GM19035 (cell line): ENCODE data around the gene RAVER2.
A peak's percentile ranks its signal among the peaks of the same experiment; 100 is the strongest.
"Not testable (repeated sequence)": the region's sequence is repeated elsewhere in the genome, so short reads cannot be mapped to it uniquely, and the experiment has no call there.

Source experiments
- ATAC-seq: cut with Tn5 transposase; IDR thresholded peaks from one replicate; pipeline ENCODE4 v1.9.1; 2021; ENCODE audit not compliant: unreplicated experiment

The RAVER2 gene

DNA sequence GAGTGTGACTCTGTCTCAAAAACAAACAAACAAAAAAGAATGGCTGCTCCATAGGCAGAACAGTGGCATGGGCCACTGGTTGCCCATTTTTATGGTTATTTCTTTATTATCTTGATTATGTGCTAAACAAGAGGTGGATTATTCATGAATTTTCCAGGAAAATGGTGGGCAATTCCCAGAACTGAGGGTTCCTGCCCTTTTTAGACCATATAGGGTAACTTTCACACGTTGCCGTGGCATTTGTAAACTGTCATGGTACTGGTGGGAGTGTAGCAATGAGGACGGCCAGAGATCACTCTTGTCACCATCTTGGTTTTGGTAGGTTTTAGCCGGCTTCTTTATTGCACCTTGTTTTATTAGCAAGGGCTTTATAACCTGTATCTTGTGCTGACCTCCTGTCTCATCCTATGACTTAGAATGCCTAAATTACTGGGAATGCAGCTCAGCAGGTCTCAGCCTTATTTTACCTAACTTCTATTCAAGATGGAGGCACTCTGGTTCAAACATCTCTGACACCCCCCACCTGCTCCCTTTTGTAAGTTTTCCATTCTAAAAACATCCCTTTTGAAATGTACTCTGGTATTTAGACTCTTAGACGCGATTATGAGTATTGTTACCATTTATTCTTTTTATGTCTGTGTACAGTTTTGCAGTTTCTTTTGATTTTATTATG, 57.1 kb downstream of the RAVER2 start:
- ATAC-seq: no peak

DNA sequence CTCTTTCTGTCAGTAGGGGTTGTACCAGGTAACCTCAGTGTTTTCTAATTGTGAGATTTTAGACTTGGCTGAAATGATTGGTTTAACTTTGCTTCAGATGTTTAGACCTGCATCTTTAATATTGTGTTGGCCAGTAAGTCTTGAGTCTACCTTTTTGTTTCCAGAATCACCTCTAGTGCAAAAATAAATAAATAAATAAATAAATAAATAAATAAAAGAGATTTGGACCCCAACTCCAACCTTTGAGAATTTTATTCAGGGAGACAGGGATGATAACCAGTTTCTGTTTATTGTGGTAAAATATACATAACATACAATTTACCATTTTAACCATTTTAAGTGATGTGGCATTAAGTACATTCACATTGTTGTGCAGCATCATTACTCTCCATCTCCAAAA, 64.4 kb downstream of the RAVER2 start:
- no peak for ATAC-seq

DNA sequence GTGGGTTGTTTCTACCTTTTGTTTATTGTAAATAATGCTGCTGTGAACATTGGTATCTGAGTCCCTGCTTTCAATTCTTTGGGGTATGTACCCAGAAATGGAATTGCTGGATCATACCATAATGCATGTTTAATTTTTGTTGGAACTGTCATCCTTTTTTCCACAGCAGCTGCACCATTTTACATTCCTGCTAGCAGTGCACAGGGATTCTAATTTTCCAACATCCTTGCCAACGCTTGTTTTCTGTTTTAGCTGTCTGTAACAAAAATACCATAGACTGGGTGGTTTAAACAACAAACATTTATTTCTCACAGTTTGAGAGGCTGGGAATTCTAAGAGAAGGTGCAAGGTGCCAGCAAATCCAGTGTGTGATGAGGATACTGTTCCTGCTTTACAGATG, 65.1 kb downstream of the RAVER2 start:
- ATAC-seq: no peak

DNA sequence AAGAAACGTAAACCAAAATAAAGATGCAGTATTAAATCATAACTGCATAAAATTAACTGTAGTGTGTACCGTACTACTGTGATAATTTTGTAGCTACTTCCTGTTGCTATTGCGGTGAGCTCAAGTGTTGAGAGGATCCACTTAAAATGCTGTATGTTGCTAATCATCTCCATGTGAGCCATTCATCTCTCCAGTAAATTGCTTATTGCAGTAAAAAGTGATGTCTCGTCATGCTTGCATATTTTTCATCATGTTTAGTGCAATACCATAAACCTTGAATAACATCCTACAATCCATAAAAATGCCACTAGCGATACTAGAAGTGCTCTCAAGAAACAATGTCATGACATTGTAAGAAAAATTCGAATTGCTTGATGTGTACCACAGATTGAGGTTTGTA, 66.3 kb downstream of the RAVER2 start:
- no peak for ATAC-seq

DNA sequence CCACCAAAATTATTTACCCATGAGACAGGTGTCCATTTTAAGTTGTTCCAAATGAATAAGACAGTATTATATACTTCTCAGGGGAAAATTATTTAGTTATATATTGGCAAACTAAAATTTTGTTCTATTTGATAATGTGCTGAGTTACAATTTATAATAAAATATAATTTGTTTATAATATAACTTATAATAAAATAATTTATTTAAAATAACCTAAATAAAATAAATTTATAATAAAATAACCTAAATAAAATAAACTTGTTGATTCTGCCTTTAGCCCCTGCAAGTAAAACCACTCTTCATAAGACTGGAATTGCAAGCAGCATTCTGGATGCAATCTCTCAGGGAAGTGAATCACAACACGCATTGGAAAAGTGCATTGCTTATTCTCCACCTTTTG, 69.6 kb downstream of the RAVER2 start:
- ATAC-seq: no peak

DNA sequence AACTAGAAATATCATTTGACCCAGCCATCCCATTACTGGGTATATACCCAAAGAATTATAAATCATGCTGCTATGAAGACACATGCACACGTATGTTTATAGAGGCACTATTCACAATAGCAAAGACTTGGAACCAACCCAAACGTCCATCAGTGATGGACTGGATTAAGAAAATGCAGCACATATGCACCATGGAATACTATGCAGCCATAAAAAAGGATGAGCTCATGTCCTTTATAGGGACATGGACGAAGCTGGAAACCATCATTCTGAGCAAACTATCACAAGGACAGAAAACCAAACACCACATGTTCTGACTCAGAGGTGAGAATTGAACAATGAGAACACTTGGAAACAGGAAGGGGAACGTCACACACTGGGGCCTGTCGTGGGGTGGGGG, 72.5 kb downstream of the RAVER2 start:
- not testable (repeated sequence) for ATAC-seq

DNA sequence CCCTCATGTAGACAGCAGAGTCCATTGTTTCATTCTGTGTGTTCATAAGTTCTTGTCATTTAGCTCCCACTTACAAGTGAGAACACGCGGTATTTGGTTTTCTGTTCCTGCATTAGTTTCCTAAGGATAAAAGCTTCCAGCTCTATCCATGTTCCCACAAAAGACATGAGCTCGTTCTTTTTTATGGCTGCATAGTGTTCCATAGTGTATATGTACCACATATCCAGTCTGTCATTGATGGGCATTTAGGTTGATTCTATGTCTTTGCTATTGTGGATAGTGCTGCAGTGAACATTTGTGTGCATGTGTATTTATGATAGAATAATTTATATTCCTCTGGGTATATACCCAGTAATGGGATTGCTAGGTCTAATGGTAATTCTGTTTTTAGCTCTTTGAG, 75.7 kb downstream of the RAVER2 start:
- ATAC-seq: not testable (repeated sequence)

DNA sequence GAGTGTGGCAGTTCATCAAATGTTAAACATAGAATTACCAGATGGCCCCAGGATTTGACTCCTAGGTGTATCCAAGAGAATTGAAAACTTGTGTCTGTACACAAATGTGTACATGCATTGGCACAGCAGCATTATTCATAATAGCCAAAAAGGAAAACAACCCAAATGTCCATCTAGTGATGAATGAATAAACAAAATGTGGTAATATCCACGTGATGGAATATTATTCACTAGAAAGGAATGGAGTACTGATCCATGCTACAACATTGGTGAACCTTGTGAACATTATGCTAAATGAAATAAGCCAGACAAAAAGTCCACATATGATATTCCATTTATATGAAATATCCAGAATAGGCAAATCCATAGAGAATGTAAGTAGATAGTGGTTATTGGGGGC, 77.7 kb downstream of the RAVER2 start:
- ATAC-seq: no peak

DNA sequence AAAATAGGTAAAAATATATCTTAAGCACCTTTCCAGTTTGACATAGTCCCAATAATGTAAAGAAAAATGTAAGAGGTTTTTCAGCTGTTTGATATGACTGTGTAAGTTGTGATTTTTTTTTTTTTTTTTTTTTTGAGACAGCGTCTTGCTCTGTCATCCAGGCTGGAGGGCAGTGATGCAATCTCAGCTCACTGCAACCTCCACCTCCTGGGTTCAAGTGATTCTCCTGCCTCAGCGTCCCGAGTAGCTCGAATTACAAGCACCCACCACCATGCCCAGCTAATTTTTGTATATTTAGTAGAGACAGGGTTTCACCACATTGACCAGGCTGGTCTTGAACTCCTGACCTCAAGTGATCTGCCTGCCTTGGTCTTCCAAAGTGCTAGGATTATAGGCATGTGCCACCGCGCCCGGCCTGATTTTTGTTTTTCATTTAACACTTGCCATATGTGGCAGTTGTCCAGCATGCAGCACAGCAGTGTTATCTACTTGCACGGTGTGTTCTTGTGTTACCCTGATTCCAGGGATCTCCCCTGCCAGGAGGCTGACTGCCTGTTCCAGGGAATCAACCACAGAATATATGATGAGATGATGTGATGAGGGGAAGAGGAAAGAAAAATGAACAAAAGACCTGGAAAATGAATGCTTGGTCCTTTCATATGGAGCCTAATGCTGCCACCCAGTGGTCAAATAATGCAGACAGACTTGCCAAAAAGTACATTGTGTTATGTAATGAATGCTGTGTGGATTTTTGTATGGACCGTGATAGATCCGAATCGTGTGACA, 79.0 kb downstream of the RAVER2 start:
- ATAC-seq: no peak

DNA sequence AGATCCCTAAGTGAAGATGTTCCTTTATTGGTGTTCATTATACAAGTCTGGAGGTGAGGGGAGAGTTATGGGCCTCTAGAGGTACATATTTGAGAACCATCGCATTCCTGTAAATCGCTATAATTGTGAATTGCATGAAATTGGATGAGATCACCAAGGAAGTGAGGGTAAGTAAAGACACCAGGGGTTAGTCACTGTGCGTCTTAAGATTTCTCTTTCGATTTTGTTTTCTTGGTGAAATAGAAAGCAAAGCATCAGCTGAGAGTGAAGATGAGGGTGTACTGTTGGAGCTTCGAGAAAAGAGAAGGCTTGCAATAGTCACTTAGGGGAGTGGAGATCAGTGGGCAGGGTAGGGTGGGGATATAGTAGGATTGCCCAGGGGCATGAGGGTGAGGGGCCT, 82.1 kb downstream of the RAVER2 start:
- ATAC-seq: peak; percentile 75

DNA sequence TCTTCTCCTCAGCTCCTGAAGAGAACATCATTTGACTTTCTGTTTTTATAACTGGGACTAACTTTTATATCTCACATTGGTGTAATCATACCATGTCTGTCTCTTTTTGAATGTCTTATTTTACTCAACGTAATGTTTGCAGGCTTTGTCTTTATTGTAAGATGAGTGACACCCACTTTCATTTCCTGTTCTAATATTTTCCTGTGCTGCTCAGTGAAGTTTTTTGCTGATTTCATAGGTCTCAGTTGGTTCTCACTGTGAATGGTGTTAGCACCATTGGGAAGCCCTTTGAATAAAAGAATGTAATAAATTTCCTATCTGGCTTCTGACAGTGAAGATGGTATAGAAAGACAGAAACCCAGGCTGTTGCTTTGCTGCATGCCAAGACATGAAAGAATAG, 84.0 kb downstream of the RAVER2 start:
- no peak for ATAC-seq

DNA sequence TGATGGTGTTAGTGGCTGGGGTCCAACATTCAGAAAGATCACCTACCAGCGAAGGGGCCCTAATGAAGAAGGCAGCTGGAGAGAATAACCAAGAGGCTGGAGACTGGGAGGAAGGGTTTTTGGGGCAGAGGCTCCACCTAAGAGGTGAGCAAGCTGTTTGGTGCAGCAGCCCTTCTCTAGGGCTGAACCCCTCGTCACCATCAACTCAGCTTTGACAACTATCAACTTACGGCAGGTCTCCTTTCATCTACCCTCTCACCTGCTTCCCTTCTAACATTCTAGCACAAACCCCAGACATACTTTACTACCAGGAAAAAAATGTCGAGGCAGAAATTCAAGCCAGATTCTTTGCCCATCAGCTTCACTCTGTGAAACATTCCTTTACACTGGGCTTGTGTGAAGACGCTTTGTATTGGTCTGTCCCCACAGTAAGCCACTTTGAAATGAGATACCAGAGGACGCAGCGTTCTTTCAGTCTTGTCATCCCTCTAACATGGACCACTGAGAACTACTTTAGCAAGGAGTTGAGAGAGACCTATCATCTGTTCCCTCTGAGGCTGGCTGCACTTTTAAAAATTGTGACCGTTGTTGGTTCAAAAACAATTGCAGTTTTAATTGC, 84.6 kb downstream of the RAVER2 start:
- ATAC-seq: no peak

DNA sequence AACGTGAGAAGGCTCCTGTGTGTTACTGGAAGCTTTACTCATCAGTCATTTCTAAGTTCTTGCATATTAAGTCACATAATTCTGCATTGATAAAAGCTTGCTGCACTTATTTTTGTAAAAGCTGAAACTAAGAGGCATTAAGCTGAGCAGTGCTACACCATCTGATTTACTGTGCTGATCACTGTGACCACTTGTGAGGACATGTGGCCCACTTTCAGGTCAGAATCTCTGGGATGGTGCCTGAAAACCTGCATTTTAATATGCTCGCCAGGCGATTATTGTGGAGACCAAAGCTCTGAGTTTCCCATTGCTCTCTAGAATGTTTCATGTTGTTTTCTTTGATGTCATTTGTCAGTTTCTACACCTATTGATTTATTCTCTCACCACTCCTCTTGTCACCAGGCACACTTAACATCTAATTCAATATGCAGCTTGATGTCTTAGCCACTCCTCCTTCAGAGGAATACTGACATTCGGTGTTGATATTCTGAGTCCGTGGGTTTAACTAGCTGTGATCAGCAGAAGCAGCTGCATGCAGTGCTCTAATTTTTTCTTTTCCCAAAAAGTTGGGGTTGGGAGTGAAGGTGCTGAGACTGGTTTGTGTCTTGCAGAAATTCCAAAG, 85.3 kb downstream of the RAVER2 start:
- ATAC-seq: no peak

DNA sequence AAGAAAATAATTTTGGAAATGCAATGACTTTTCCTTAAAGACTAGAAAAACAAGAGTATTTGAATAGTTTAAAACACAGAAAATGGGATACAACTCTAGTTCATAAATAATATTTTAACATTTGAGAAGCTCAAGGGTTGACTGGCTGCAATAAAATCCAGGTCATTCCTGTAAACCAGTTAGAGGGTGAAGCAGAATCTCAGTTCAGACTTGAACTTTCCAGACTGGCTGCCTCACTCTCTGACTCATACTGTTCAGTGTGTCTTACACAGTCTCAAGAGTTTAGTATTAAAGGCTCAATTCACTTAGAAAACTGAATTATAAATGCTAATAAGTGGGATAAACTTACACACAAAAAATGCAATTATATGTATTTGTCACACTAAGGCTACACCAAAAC, 89.9 kb downstream of the RAVER2 start:
- no peak for ATAC-seq

DNA sequence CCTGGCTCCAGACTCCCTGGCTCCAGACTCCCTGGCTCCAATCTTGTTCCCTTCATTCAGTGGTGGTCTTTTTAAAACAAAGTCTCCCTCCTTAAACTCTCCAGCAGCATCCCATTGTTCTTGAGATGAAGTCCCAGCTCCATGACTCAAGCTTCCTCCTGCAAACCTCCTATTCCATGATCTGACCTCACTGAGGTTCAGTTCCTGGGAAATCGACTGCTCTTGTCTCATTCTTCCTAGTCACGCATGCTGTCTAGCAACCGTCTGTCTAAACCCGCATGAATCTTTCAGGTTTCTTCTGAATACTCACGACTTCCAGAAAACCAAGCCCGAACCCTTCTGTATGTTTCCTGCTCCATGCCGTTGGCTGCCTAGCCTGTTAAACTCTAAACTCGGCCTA, 91.9 kb downstream of the RAVER2 start:
- no peak for ATAC-seq

DNA sequence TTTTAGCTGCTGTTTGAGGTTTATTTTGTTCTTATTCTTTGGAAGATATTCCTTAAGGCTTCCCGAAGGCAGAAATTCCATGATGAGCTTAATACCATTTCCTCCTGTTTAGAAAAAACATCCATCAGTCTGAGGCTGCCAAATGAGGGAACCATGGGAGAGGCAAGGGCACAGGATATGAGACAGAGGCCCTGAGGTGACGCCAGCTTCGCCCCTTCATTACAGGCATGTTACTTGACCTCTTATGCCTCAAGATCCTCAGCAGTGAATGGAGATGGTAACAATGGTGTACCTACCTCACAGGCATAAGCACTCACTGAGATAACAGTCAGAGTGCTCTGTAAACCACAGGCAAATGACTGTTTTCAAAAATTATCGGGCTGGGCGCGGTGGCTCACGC, 93.6 kb downstream of the RAVER2 start:
- no peak for ATAC-seq

DNA sequence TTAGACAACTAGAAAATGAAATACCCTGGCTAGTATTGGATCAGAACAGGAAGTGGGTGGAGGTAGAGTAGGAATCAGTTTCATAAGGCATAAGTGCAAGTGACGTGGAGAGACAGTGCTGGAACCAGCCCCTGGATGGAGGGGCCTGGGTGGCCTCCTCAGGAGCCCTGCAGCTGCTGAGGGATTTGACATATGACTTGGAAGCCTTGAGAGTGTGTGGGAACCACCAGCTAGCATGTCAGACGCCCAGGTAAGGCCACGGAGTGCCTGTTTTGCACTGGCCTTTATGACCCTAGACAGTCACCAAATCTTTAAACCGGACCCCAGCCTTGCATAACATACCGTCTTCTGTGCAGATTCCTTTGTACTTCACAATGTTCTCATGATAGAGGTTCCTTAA, 94.4 kb downstream of the RAVER2 start:
- no peak for ATAC-seq

DNA sequence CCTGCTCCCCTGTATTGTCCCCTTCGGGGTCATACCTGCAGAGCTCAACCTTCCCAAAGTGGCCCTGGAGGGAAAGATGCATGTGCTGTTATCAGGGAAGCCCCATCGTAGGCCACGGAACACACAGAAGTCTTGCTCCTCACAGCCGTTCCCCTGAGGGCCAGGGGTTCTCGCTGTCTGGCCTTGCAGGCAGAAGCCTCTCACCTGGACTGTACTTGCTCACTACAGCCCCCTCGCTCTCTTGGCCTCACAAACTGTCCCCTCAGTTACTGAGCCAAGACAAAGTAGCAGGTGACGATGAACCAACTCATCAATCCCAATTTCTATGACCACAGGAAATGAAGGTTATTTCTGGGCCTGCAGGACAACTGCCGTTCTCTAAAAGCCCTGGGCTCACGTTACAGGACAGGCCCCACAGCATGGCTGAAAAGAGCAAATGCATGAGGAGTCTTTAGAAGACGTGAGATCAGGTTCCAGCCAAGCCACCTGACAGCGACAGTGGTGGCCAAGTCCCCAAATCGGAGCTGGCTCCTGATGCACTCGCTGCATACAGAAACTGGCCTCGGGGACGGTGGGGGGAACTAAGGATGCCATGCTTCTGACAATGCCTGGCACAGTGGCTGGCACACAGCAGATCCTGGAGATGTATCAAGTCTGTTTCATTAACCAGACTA, 95.0 kb downstream of the RAVER2 start:
- ATAC-seq: no peak

DNA sequence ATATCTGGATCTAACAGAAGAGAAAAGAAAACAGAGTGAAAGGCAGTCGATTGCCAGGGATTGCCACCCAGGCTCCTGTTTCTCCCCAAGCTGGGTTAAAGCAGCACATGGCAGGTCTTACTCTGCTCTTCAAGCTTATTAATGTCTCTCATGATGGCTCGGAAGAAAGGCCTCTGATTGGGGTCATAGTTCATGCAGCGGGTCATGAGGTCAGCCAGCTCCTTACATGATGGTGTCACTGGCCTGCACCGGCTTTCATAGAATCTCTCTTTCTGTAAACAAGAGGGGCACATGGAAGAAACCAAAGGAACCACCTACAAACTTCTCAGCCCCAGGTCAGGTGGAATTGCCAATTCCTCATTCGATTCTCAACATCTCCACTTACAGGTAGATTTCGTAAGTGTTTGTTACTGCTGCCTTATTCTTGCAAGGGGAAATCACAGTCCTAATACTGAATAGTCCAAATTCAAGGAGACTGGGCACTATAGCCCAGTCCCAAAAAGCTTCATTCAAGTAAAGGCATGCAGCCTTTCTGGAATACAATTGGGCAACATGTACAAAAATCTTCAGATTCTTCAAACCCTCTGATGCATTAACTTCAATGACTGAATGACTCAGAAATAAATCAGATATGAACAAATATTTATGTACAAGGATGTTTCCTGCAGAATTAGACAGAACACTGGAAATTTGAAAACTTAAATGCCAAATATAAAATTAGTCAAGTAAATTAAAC, 96.6 kb downstream of the RAVER2 start:
- no peak for ATAC-seq

DNA sequence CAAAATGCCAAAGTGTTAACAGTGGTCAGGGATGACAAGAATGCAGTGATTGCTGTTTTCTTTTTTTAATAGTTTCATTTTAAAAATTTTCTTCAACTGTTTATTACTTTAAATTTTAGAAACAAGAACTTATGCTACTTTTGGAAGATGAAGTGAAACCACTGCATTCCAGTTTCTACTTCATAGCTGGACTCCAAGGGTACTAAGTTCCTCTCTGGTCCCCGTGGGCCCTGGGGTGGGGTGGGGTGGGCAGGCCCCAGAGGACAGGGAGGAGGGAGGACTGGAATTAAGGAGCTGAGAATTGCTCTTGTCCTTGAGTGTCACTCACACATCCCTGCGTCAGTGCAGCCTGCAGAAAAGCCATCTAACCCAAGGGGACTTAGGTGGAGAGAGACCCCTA, 97.3 kb downstream of the RAVER2 start:
- no peak for ATAC-seq

DNA sequence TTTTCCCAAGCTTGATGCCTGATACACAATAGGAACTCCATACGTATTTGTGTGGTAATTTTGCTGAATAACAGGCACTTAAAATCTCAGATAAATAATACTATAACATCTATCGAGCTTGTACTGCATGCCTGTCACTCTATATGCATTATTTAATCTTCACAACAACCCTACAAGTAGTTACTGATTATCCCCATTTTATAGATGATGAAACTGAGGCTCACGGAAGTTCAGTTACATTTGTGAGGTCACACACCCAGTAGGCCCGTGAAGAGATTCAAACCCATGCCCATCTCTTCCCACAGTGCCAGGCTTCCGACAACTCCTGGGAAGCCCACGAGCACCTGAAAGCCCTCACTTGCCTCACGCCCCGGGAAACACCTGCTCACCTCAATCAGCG, 98.8 kb downstream of the RAVER2 start:
- no peak for ATAC-seq
